ENCODE measurements around the gene WDR13.
A peak's percentile ranks its signal among the peaks of the same experiment; 100 is the strongest.
"Not testable (repeated sequence)": the region's sequence is repeated elsewhere in the genome, so short reads cannot be mapped to it uniquely, and the experiment has no call there.

The WDR13 gene

DNA sequence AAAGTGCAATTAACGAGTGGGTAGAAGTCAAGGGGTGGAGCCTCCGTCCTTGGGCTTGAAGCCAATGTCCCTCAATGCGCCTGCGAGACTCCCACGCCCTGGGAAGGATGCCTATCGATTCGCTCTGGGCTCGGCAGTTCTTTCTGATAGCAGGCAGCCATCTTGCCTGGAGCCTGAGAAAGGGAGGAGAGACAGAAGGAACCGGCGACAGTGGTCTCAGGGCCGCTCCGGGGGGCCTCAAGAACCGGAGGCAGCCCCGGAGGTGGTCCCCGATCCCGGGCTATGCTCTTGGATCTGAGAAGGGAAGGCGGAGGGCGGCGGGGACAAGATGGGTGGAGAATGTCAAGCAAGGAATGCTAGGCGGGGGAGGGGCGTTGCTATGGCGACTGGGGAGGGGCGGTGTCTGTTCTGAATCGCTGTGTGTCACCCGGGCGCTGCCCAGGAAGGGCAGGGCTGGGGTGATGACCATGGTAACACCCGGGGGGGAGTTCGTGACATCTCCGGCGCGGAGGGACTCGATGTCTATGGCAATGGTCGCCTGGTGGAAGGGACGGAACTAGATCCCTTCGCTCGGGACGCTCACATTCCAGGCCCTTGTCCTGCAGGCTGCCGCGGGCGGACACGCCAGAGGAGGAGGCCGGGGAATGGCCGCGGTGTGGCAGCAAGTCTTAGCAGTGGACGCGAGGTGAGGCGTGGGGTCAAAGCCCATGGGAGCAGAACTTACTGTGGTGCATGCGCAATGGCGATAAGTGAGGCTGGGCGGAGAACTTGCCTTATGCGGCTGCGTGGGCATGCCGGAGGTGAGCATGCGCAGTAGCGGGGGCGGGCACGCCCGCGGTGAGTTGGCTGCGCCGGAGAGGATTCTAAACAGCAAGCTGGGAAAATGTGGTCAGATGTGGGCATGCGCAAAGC lies at the start of gene WDR13:
TSS of gene WDR13 (plus strand) at position 140 of the 912 bp plus-strand sequence. CDS start at position 645, 505 bp downstream.
- peak; percentile 83 for DNase-seq (ENCODE audit: low read depth)

DNA sequence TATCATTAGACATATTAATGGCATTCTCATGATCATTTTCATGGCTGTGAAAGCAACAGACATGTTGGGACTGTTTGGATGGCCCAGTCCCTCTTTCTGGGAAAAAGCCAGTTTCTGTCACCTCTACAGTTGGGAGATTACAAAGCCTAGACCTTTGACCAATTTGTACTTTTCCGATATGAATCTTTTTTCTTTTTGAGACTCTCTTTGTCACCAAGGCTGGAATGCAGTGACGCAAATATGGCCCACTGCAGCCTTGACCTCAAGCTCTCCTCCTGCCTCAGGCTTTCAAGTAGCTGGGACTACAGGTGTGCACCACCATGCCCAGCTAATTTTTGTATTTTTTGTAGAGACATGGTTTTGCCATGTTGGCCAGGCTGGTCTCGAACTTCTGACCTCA lies 48.4 kb upstream of the WDR13 start:
- DNase-seq (ENCODE audit: low read depth) = no peak

DNA sequence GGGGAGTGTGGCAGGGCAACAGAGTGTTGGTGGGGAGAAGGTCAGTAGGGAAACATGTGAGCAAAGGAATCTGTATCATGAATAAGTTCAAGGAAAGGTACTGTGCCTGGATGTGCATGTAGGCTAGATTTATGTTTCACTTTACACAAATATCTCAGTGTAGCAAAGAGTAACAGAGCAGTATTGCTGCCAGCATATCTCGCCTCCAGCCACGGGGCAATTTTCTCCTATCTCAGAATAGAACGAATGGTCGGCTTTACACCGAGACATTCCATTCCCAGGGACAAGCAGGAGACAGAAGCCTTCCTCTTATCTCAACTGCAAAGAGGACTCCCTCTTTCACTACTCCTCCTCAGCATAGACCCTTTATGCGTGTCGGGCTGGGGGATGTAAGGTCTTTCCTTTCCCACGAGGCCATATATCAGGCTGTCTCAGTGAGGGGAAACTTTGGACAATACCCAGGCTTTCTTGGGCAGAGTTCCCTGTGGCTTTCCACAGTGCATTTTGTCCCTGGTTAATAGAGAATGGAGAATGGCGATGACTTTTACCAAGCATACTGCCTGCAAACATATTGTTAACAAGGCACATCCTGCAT lies 41.5 kb upstream of the WDR13 start:
- not testable (repeated sequence) for DNase-seq (ENCODE audit: low read depth)

DNA sequence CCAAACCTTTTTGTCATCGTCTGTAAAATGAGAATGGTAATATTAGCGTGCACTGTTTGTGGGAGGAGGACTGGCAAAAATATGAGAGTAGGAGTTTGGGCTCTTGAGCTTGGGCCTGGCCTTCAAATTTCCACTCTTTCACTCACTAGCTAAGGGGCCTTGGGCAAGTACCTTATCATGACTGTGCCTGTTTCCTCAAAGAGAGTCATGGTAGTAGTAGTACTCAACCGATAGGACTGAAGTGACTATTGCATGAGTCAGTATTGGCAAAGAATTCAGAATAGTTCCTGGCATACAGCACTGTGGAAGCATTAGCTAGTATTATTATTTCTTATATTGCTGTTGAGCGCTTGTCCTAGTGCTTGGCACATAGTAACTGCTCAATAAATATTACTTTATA lies 39.0 kb upstream of the WDR13 start:
- no peak for DNase-seq (ENCODE audit: low read depth)

DNA sequence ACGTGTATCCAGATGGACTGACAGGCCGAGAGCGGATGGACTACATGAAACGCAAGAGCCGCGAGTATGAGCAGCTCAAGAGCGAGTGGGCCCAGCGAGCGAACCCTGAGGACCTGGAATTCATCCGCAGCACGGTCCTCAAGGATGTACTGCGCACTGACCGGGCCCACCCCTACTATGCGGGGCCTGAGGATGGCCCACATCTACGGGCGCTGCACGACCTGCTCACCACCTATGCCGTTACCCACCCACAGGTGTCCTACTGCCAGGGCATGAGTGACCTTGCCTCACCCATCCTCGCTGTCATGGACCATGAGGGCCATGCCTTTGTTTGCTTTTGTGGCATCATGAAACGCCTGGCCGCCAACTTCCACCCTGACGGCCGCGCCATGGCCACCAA lies 37.7 kb upstream of the WDR13 start:
- no peak for DNase-seq (ENCODE audit: low read depth)

DNA sequence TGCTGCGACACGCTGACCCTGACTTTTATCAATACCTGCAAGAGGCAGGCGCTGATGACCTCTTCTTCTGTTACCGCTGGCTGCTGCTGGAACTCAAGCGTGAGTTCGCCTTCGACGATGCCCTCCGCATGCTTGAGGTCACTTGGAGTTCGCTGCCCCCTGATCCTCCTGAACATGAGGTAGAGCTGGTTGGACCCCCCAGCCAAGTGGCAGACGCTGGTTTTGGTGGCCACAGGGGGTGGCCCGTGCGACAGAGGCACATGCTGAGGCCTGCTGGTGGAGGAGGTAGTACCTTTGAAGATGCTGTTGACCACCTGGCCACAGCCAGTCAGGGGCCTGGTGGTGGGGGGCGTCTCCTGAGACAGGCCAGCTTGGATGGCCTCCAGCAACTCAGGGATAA lies 37.2 kb upstream of the WDR13 start:
- DNase-seq (ENCODE audit: low read depth) = no peak

DNA sequence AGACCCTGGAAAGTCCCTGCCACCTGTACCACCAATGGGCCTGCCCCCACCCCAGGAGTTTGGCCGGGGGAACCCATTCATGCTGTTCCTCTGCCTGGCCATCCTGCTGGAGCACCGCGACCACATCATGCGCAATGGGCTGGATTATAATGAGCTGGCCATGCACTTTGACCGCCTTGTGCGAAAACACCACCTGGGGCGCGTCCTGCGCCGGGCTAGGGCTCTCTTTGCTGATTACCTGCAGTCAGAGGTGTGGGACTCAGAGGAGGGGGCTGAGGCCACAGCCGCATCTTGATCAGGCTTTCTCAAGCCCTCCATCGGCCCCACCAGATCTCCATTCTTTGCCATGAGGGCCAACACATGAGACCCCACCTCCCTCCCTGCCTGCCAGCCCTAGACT lies 36.6 kb upstream of the WDR13 start:
- DNase-seq (ENCODE audit: low read depth) = no peak

DNA sequence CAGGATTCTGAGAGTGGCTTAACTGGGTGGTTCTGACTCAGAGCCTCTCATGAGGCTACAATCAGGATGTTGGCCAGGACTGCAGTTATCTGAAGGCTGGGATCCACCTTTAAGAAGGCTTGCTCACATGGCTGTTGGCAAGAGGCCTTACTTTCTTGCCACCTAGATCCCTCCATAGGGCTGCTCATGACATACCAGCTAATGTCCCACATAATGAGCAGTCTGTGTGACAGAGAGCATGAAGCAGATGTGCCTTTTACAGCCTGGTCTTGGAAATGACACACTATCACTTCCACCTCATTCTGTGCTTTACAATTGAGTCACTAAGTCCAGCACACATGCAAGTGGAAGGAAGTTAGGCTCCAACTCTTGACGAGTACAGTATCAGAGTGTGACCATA lies 27.3 kb upstream of the WDR13 start:
- no peak for DNase-seq (ENCODE audit: low read depth)

DNA sequence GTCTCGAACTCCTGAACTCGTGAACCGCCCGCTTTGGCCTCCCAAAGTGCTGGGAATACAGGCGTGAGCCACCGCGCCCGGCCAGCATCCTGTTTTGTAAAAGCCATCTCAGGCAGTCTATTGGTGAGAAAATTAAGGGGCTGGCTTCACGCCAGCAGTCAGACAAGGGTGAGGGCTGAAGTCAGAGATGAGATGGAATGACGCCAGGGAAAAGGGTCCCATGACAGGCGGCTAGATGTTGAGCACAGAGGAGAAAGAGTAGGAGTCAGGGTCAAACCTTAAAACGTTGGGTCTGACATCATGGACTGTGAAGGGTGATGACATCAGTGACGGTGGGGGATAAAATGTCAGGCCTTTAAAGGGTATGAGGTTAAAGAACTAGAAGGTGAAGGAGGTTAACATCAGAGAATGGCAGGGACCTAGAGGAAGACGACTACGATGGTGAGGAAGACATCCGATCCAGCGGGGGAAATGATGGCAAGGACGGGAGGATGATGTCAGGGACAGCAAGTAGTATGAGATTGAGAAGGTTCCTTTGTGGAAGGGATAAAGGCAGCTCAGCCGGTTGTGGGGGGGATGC lies 23.5 kb upstream of the WDR13 start:
- no peak for DNase-seq (ENCODE audit: low read depth)

DNA sequence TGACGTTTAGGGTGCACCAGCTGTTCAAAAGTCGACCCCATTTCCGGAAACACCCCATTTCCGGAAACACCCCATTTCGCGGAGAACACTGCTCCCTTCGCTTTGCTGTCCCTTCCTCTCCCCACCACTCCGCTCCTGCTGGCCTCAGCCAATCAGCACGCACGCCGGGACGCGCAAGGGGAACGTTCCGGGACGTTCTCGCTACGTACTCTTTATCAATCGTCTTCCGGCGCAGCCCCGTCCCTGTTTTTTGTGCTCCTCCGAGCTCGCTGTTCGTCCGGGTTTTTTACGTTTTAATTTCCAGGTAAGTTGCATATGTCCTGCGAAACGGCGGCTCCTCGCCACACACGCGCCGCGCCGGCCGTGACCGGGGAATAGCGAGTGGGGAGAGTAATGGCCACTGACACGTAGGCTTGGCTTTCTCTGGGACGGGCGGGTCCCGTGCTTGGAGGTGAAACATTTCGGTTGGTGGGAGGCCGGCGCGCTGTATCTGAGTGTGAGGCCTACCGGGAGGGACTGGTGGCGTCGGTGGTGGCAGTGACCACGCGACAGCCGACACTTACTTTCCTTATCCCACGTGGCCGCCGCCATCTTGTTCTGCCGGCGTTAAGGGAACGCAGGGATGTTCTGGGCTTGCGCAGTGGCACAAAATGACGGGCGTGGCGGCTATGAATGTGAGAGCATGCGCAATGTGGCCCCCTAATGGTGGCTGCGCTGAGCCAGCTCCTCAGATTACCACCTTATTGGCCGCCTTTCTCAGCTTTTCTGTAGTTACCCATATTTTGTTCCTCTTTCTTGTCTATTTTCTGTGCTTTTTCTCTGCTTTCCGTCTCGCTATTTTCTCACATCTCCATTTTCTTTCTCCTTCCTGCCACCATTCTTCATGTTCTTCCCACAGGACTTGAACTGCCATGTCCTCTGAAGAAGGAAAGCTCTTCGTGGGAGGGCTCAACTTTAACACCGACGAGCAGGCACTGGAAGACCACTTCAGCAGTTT lies 22.7 kb upstream of the WDR13 start, which contains the start of gene RBM3:
TSS of gene RBM3 (plus strand) at position 215 of the 997 bp plus-strand sequence. CDS start at position 912, 697 bp downstream.
- DNase-seq (ENCODE audit: low read depth) = peak; percentile 86

DNA sequence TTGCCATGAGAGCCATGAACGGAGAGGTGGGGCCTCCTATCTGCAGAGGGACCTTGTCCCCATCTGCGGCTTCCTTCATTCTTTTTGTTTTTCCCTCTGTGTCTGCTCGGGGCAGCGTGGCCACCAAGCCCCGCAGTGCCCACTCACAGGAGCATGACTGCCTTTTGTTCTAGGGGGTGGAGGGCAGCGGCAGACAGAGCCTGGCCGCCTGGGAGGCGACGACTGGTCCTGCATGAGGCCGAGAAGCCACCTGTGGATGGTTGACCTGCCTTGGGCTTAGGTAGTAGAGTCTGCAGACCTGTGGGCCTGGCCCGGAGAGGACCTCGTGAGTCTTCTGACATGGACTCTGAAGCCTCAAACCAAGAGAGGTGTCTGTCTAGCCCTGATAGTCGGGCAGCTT lies 21.6 kb upstream of the WDR13 start:
- no peak for DNase-seq (ENCODE audit: low read depth)

DNA sequence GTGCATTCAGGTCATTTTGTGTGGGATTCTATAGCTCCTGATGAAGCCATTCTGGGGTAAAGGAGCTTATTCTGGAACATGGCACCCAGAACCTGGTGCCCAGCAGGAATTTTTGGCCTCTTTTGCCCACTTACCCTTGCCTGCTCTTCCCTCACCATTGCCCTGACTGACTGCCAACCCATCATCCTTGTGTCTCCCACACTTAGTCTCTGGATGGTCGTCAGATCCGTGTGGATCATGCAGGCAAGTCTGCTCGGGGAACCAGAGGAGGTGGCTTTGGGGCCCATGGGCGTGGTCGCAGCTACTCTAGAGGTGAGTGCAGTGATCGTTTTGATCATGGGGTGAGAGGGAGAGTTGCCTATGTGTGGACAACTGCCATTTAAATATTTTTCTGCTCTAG lies 21.2 kb upstream of the WDR13 start:
- DNase-seq (ENCODE audit: low read depth) = no peak

DNA sequence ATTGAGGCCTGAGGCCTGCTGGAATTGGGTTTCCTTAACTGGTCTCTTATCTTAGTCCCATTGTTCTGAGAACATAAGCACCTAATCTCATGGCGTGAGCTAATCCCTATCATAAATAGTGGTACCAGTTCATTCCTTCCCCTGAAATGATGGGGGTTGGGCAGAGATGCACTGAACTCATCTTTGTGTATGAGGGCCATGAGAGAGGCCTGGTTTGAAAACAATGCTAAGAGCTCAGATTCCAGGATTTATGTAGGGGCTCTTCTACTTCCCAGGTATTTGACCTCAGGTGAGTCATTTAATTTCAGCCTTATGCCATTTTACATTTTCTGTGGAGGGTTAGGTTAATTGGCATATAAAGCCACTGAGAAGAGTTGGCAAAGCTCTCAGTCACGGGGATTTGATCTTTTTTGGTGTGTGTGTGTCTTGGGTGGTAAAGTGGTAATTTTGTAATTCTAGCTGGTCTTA lies 18.6 kb upstream of the WDR13 start:
- no peak for DNase-seq (ENCODE audit: low read depth)

DNA sequence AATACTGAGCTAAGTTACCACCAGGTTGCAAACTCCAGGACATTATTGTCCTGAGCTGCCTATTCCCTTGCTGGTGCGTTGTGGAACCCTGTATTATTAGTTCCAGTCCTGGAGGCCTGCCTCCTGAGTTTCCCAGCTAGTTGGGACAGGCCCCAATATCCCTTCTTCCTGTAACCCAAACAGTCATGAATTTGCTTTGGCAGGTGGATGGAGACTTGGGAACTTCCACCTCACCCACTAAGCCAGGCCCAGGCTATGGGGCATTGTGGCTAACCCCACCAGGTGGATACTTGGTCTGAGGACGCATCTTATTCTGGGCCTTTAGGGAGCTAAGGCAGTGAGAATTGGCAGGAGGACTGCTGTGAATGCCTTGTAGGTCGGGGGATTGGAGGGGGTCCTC lies 18.0 kb upstream of the WDR13 start:
- DNase-seq (ENCODE audit: low read depth) = no peak

DNA sequence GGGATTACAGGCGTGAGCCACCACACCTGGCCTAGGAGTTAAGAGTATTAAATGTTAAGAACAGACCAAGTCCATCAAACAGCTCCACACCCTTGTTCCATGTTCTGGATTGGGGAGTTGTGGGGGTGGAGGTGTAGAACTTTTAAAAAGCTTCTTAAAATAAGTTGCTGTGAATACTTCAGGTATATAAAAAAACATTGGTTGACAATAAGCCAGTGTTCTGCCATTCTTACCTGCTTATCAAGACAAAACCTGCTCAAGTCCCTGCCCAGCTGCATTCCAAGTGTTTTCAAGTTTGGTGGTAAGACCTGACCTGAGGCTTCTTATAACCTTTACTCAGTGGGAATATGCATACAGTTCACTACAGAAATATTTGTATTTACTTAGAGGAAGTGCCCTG lies 16.6 kb upstream of the WDR13 start:
- DNase-seq (ENCODE audit: low read depth) = no peak

DNA sequence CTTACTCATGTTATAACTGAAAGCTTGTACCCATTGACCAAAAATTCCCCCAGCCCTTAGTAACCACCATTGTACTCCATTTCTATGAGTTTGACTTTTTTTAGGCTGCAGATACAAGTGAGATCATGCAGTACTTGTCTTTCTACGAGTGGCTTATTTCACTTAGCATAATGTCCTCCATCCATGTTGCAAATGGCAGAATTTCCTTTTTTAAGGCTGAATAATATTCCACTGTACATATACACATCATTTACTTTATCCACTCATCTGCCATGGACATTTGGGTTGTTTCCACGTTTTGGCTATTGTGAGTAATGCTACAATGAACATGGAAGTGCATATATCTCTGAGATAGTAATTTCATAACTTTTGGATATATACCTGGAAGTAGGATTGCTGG lies 12.6 kb upstream of the WDR13 start:
- no peak for DNase-seq (ENCODE audit: low read depth)

DNA sequence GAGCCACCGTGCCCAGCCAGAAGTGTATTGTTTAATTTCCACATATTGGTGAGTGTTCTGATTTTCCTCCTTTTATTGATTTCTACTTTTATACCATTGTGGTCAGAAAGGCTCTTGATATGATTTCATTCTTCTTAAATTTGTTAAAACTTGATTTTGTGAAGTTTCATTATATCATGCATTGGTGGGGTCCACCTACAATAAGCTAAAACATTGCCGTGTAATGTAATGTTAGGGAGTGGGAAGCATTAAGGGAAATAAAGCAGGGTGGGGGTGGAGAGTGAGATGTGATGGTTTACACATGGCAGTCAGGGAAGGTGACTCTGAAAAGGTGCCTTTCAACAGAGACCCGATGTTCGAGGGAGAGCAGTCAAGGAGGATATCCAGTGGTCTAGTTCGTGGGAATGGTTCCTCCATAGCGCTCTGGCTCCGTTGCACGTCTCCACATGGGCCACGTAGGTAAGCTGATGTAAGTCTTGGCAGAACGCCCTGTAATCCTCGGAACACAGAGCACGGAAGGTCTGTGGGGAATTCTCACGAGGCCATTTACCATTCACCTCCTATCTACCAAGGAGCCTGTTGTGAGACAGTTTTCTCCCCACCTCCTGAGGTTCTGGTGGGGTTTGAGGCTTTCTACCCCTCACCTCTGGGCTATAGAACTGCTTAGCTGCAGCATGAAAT lies 7.7 kb upstream of the WDR13 start:
- no peak for DNase-seq (ENCODE audit: low read depth)

DNA sequence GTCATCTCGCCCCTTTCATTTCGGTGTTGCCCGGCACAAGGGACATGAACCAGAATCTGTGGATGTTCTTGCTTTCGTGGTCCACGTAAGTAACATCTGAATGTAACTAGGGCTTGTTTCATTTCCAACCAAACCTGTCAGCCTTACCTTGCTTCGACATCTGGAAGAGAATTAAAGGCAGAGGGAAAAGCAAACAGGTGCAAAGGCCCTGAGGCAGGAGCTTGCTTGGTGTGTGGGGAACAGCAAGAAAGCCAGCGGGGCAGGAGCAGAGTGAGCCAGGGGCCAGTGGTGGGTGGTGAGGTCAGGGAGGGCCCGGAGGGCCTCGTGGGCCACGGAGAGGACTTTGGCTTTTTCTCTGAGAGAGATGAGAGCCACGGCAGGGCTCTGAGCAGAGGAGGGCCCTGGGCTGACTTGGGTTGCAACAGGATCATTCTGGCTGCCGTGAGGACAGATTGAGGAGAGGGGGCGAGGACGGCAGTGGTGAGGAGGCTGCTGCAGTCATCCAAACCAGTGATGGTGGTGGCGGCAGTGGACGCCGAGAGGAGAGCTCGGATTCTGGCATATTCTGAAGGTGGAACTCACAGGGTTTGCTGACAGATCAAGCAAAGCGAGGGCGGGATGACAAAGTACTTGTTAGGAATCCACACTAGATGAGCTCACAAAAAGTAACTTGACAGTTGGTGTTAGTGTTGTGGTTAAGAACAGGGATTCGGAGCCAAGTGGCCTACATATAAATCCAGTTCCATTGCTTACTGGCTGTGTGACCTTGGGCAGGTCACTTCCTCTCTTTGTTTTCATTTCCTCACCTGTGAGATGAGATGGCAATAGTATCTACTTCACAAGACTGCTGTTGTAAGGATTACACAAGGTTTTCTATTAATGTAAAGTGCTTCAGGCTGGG lies 6.8 kb upstream of the WDR13 start:
- DNase-seq (ENCODE audit: low read depth) = no peak

DNA sequence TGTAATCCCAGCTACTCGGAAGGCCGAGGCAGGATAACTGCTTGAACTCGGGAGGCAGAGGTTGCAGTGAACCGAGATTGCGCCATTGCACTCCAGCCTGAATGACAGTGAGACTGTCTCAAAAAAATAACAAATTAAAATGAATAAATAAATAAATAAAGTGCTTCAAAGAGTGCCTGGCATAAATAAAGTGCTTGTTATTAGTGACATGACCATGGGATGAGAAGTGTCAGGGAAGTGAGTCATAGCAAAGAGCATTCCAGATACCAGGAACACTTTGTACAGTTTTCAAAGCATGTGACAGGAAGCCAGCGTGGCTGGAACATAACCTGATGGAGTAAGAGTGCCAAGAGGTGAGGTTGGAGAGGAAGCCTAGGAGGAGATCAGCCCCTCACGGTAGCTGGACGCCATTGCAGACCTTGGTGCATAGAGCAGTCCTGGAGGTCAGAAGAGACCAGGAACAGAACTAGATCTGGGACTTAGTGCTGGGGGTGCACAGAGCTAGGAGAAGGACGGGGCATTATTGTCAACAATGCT lies 6.0 kb upstream of the WDR13 start:
- DNase-seq (ENCODE audit: low read depth) = no peak

DNA sequence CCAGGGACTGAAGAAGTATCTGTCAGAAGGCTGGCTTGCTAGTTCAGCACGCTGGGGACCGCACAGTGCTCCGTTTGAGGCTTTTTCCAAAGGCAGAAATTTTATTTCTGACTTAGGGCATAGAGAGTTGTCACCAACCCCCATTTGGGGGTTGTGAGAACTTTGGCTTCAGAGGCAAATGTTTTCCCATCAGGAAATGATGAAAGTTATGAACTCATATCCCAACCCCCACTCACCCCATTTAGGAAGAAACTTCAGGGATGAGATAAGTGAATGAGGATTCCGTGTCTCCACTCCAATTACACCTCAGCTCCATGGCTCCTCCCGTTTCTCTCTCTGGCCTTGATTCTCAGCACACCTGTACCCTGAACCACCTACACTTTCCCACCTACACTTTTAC lies 4.3 kb upstream of the WDR13 start:
- no peak for DNase-seq (ENCODE audit: low read depth)
